GM19099 (cell line): ENCODE results near the gene PRKCA.

Experiments used
- POLR2A ChIP-seq: IDR thresholded peaks from 3 replicates; pipeline ENCODE4 v1.6.1; 2011; ENCODE audit warnings: low read depth; ENCODE audit not compliant: insufficient read length; ENCODE audit errors: extremely low read depth

PRKCA gene

DNA sequence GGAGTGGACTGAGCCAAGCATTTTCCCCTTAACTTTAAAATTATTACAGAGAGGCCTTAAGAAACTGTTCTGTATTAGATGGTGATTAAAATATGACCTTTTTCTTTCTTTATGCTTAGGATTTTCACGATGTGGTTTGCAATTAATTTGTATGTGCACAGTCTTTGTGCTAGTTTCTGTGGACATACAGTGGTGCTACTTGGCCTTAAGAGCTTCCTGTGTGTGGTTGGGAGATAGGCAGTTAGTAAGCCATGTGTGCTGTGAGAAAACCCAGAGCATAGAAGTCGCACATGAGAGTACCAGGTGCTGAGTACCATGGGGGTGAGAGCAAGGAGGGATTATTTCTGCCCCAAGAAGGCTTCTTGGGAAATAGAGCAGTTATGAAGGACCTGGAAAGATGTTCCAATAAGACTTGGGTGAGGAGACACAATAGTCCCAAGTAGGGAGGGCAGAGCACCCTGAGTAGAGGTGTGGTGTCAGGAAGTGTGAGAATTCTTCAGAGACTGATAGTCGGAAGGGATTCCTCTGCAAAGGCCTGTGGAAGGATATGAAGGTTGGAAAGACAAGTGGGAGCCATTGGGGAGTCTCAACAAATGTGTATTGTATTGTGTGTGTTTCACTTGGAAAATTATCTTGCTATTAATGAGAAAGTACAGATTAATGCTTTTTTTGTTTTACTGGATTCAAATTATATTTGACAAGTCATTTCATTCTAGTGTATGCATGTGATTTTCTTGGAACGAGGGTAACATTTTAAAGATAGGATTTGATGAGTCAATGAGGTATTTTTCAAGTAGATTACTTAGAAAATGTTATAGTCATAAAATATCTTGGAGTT lies 239.9 kb downstream of the PRKCA start:
- TF ChIP-seq POLR2A, result no peak

DNA sequence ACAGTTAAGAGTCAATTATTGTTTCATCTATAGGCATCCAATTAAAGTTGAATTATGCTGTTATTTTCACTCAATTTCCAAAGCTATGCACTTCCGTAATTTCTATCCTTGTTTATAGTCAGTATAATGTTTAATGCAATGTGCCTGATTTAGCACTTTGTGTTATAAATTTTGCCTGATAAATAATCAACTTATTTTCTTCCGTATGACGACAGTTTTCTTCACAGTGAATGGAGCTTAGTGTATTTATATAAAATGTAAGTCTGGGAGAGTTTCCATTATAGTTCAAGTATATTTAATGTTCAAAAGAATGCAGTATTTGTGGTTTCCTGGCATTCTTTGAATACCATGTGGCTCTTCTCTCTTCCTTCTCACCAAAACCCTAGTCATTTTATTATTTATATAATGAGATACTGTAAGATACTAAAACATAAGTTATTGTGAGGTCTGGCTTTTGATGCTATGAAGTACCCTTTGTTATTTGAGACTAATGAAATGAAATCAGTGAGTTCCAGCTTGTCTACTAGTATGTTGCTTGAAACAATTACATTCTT lies 240.6 kb downstream of the PRKCA start:
- no peak for TF ChIP-seq POLR2A

- no peak for TF ChIP-seq POLR2A
Measured at GRCh38 chr17:66543526-66543925, 241.1 kb downstream of the PRKCA start.

DNA sequence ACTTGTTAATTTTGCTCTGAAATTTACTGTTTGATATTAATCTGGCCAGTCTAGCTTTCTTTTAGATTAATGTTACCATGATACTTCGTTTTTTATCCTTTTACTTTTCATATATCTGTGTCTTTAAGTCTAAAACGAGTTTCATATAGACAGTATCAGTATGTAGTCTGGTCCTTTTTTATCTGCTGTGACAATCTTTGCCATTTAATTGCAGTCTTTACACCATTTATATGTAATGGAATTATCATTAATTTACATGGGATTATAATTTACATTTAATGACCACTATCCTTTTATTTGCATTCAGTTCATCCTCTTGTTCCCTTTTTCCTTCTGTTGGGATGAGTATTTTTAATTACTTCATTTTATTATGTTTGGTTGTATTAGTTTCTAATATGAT lies 243.5 kb downstream of the PRKCA start:
- no peak for TF ChIP-seq POLR2A

DNA sequence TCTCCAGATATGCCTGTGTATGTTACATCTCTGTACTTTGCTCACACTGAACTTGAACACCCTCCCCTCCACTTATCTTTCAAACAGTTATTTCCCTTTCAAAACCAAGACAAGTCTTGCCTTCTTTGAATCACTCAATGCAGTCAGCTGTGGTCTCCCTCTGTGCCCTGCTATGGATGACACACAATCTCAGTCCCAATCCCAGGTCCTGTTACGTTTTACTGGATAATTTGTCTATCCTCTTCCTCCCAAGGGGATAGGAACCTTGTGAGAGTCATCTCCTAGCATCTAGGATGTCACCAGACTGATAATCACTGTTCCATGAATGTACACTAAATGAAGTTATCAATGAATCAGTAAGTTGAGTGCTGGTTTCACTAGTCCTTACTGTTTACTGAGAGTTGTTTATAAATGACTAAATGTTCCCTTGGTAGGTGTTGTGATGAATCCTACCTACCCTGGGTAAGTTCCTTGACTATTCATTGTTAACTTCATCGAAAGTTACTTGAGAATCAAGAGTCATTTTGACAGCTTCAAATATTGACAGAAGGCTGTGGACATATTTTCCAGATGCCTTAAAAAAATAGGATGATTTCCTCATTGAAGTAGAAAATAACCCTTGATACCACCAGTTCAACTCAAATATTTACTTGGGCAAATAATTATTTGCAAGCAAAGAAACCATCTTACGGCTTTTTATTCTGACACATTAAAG lies 244.9 kb downstream of the PRKCA start:
- TF ChIP-seq POLR2A, result no peak

DNA sequence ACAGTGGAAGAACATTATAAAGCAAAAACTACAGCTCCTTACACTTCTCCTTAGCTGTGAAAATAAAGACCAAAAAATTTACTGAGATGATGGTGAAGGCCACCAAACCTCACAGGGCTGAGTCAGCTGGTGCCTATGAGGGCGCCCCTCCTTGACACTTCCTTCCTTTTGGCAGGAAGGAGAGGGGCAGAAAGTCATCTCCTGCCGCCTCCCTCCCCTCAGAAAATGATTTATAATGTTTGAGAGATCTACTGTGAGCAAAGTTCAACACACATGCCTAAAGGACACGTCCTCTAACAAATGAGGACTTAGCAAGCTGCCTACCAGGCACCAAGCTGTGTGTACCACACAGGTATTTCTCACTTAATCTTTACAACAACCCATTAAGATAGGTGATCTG lies 245.7 kb downstream of the PRKCA start:
- TF ChIP-seq POLR2A, result no peak

GRCh38 chr17:66548659-66549310 lies 246.4 kb downstream of the PRKCA start:
- no peak for TF ChIP-seq POLR2A

GRCh38 chr17:66549311-66549704 lies 246.9 kb downstream of the PRKCA start:
- no peak for TF ChIP-seq POLR2A

- TF ChIP-seq POLR2A, result no peak
Measured at GRCh38 chr17:66549731-66550207, 247.4 kb downstream of the PRKCA start.

- no peak for TF ChIP-seq POLR2A
Measured at GRCh38 chr17:66551839-66552238, 249.4 kb downstream of the PRKCA start.

DNA sequence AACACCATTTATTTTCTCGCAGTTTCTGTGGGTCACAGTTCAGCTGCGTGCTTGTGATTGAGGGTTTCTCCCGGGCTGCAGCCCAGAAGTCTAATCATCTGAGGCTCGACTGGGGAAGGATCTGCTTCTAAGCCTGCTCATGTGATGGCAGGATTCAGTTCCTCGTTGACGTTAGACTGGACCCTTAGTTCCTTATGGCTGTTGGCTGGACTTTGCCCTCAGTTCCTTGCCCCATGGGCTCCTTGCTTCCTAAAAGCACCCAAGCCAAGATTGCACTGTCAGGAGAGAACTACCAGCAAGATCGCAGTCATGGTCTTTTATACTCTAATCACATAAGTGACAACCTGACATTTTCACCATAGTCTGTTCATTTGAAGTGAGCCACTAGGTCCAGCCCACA lies 250.0 kb downstream of the PRKCA start:
- no peak for TF ChIP-seq POLR2A

- no peak for TF ChIP-seq POLR2A
Measured at GRCh38 chr17:66555605-66556004, 253.2 kb downstream of the PRKCA start.

DNA sequence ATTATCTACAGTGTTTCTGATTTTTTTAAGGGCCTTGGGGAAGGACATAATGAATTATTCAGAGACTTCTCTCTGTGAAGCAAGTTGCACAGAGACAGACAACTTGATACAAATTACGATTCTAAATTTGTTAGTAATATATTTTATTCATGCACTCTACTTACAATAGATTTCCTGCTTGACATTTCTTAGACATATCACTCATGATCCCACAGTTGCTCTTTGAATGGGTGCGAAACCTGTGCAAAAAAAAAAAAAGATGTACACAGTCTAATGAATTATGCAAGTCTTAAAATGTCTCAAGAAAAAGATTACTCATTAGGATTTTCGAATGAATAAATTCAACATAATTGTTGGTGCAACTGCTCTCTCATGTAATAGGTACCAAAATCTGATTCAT lies 254.8 kb downstream of the PRKCA start:
- no peak for TF ChIP-seq POLR2A

GRCh38 chr17:66557886-66558285 lies 255.5 kb downstream of the PRKCA start:
- TF ChIP-seq POLR2A, result no peak

DNA sequence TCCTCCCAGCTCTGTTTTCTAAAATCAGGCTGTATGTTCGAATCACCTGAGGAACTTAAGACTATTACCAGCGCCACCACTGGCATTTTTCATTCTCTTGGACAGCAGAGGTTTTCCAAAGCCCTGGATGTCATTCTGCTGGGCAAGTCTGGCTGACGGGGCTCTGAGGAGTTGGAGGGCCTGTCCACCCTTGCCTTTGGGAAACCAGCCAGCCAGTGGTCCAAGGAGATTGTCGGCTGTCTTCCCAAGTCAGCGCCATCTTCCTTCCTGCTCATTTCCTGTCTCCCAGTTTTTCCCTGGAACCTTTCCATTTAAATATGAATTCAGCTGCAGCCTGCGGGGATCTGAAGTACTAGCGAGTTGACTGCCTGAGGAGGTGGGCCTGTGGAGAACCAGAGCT lies 258.3 kb downstream of the PRKCA start:
- no peak for TF ChIP-seq POLR2A

DNA sequence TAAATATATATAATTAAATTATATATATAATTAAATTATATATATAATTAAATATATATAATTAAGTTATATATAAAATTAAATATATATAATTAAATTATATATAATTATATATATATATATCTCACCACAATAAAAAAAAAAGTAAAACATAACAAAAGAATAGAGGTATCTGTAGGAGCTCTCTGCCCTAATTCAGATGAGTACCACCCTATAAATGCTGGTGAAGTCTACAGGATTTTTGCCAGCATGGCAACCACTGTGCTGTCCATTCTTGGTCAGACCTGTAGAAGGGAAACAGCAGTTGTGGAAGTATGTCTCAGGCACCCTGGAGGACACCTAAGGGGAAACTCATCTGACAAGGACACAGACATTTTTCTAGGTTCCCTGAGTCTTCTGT lies 259.7 kb downstream of the PRKCA start:
- no peak for TF ChIP-seq POLR2A

DNA sequence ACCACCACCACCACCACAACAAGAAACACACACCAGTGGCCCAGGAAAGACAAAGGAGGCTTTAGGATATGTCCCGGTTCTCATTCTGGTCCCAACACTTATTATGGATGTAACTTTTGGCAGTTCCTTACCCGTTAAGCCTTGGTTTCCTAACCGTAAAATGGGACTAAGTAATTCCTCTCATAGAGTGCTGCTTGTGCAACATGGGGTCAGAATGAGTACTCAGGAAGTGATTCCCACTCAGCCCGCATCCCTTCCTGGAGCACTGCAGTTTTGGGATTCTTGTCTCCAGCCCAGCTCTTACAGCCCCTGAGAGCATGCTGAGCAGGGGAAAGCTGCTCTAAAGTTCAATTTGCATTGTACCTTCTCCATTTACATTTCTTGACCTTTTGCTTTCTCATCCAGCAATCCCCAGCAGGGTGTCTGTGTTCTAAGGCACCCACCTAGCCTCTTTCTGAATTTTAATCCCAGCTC lies 262.6 kb downstream of the PRKCA start:
- TF ChIP-seq POLR2A, result no peak
